Stimulated activated CD8-positive, alpha-beta memory T cell treated with anti-CD3 and anti-CD28 coated beads, Interleukin-7, amount 100 ng/mL, for 4 hours (primary cell): ENCODE data around the gene FASTK.

Source experiments
- DNase-seq, 2 donors: peaks; one replicate each; pipeline ENCODE4 v3.0.0-alpha.2; 2020; ENCODE audit warnings: low read depth in 2 of 2

FASTK gene

GRCh38 chr7:151080522-151081169 lies at the start of gene FASTK:
Gene FASTK (minus strand): TSS chr7:151080809. CDS start chr7:151080766, 43 bp downstream.
- peak; percentile 76 to 87 for DNase-seq

DNA sequence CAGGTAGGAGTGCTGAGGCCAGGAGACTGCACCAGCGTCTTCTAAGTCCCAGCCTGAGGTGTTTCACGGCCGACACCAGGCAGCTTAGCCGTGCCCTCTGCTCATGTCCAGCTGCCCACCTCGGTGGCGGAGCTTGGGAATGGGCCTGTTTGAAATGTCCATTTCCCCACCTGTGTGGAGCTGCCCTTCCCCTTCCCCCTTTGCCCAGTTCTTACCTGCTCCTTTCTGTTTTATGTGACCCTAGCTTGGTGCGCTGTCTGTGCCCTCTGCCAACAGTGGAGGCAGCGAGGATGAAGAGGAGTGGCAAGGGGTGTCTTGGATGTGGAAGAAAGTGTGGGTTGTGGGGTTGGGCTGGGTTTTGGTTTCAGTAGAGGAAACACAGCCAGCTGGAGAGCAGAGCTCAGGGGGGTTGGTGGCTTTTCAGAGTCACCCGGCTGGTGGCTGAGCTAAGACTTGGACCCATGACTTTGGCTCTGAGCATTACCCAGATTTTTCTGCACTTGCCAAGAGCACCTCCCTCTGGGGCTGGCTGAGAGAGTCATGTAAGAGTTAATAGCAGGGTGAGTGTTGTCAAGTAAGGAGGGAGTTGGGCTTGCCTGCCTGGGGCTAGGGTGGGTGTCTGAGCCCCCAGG lies 49.5 kb upstream of the FASTK start:
- no peak for DNase-seq

DNA sequence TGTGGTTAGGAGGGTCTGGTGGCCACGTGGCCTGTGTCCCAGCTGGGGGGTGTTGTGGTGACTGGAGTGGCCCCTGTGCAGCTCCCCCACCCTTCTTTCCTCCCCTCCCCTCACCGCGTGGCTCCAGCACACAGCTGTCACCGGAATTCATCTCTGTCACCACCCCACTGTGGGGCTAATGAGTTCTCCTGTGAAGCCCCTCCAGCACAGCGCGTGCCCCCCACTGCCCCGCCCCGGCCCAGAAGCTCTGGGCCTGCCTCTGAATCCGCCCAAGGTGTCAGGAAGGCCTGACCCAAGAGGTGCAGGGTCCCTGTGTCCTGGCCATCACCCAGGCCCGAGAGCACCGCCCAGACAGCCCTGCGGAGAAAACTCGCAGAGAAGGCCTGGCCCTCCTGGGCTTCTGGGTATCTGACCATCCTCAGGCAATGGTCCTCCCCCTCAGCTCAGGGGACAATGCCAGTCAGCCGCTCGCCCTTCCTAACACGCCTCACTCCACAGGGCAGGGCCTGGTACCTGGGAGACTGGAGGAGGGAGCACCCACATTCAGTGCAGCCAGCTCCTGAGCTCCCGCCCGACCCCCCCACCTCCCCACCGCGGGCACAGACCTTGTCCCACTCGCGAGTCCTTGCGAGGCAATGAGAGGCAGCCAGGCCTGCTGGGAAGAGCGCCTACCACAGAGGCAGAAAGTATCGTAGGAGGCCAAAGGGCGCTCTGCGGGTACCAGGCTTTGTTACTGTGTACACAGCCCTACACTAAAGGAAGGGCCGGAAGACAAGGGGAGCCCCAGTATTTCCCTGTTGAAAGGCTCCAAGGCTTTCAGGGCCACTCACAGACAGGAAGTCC lies 48.7 kb upstream of the FASTK start:
- no peak for DNase-seq

- no peak for DNase-seq
Observed at GRCh38 chr7:151128716-151129115, 48.1 kb upstream of the FASTK start.

DNA sequence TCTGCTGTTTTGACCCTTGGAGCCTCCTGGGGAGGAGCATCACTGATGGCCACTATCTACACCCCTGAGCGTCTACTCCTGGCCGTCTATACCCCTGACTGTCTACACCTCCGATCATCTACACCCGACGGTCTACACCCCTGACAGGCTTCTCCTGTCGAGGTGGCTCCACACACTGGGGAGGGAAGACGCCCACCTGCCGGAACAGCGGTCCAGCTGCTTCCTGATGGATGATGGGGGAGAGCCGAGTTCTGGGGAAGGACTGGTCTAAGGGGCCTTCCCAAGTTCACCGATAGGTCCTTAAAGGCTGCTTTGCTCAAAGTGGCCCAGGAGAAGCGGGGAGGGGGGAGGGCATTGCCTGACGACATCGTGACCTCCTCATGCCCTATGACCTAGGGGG lies 47.5 kb upstream of the FASTK start:
- no peak for DNase-seq

DNA sequence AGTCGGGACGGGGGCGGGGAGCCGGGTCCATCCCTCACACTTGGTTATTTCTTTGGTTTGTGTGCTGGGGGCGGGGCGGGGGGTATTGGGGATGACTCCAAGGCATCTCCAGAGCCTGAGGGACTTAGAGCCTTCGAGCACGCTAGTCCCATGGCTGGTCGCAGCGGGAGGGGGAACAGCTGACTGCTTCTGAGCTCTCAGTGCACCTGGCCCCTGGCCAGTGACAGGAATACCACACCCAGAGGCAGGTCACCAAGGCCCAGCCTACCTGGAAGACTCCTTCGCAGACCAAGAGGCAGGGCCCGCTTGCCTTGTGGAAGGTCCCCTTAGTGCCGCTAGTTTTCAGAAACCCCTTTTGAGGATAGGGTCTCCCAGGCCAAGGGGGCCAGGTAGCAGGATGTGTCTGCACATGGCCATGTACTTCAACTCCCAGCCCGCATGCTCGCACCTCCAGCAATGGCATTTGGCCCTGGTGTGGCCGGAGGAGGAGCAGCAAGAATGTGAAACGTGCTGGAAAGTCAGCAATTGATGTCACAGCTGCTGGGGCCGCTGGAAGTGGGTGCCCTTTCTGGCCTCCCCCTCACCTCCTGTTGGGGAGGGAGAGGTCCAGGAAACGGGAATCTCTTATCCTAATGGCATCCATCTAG lies 46.0 kb upstream of the FASTK start:
- DNase-seq = no peak

- no peak for DNase-seq
Observed at GRCh38 chr7:151125846-151126481, 45.4 kb upstream of the FASTK start.

- DNase-seq = no peak
Observed at GRCh38 chr7:151125470-151125845, 44.8 kb upstream of the FASTK start.

- DNase-seq = no peak
Observed at GRCh38 chr7:151124899-151125399, 44.3 kb upstream of the FASTK start.

GRCh38 chr7:151124481-151124880 lies 43.9 kb upstream of the FASTK start:
- no peak for DNase-seq

GRCh38 chr7:151123822-151124464 lies 43.3 kb upstream of the FASTK start:
- peak; percentile 62 to 66 for DNase-seq

DNA sequence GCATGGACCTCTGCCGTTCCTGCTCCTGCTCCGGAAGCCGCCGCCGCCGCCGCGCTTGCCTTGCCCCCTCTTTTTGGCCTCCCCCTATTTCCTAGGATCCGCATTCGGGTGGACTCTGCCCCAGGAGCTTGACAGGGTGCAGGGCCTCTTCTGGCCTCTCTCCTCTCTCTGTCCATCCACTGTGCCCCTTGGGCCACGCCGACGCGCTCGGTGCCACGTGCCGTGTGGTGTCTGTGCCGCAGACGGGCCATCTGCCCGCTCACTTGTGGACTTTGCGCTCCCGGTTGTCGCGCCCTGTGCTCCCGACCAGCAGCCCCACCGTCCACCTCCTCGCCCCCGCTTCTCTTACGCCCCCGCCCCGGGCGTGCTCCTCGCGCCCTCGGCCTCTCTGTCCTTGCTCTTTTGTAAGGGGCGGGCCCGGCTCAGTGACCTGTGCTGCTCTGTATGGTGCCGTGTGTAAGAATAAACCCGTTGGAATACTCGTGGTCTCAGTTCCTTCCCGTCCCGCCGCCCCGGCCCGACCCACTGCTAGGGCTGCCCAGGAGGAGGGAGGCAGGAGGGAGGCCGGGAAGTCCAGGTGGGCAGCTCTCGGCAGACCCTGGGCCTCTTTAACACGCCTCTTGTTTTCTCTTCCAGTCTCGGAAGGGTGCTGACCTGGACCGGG lies 42.7 kb upstream of the FASTK start:
- DNase-seq = no peak

DNA sequence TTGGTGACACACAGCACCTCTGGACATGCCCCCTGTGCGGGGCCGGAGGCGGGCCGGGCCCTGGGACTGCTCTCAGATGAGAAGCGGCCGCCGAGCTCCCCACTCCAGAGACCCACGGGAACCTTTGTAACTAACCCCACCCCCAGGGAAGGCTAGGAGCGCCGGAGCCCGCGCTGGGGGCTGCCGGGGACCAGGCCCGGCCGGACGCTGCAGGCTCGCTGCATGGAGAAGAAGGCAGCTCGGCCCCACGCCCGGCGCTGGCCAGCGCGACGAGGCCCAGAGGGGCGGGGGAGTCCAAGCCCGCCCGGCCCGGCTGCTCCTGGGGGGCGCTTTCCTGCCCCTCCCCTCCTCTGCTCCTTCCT lies 42.2 kb upstream of the FASTK start:
- DNase-seq = no peak

DNA sequence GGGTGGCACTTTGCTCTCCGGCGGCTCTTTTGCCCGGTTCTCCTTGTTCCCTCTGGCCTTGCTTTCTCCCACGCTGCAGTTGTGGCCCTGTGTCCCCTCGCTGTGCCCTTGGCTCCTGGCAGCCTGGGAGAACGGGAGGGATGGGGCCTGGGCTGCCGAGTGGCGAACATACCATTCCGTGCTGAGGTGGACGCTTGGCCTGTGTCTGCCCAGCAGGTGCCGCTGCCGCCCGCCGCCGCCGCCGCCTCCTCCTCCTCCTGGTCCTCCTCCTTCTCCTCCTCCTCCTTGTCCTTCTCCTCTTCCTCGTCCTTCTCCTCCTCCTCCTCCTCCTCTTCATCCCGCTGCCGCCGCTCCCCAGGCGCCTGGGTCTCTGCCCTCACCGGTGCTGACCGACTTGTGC lies 41.7 kb upstream of the FASTK start:
- no peak for DNase-seq

- no peak for DNase-seq
Observed at GRCh38 chr7:151121380-151122170, 41.0 kb upstream of the FASTK start.

DNA sequence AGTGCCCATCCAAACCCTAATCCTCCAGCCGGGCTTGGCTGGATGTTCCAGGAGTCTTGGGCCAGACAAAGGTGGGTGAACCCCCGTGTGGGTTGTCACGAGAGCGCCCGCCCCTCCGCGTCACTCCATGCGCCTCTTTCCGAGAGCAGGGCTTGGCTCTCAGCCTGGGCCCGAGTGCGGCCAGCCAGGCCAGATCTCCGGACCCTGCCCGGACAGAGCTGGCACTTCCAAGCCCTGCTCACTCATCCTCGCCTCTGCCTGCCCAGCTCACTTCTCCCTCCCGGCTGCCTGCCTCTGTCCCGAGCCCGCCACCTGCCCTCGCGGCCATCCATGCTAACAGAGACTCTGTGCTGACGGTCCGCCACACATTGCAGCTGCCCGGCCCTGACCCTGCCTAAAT lies 40.3 kb upstream of the FASTK start:
- no peak for DNase-seq

GRCh38 chr7:151119902-151120301 lies 39.3 kb upstream of the FASTK start:
- no peak for DNase-seq

DNA sequence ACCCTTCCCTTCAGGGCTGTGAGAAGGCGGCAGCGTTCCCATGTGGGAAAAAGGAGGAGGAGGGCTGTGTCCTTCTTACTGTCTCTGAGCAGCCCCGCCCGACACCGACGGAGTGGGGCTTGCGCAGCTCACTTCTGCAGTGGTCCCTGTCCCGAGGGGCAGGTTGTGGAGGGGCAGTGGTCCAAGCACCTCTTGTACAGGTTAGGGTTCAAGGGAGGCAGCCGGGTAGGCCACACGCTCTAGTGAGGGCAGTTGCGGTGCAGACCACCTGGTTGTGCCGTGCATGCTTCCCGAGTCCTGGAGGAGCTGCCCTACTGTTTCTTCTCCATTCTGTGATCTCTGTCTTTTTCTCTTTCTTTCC lies 38.4 kb upstream of the FASTK start:
- no peak for DNase-seq

- no peak for DNase-seq
Observed at GRCh38 chr7:151118108-151119054, 37.8 kb upstream of the FASTK start.
